SK-N-SH treated with all-trans-retinoic acid at 6 μM for 48 hours (cell line): ENCODE results near the gene SLC29A3.

ENCODE experiments used
- ATAC-seq: fragments of 200-7000 bp; cut with Tn5 transposase; 3 replicates; pipeline ENCODE4 v1.9.1; 2020; ENCODE audit warnings: mild to moderate bottlenecking, moderate library complexity
- BACH2 ChIP-seq: fragments of 250-450 bp; sonication (Bioruptor Pico); IDR thresholded peaks from 2 replicates; pipeline ENCODE4 v1.9.0; 2021; ENCODE audit warnings: mild to moderate bottlenecking, borderline replicate concordance
- CREB5 ChIP-seq: fragments of 250-450 bp; sonication (Bioruptor Pico); IDR thresholded peaks from 2 replicates; pipeline ENCODE4 v1.5.1; 2020; ENCODE audit warnings: low read depth, mild to moderate bottlenecking, moderate library complexity
- ESRRG ChIP-seq: fragments of 250-450 bp; sonication (Bioruptor Pico); IDR thresholded peaks from 2 replicates; pipeline ENCODE4 v1.6.1; 2021; ENCODE audit warnings: mild to moderate bottlenecking
- GLIS3 ChIP-seq: fragments of 250-450 bp; sonication (Bioruptor Pico); IDR thresholded peaks from 2 replicates; pipeline ENCODE4 v1.5.0; 2020; ENCODE audit warnings: mild to moderate bottlenecking, moderate library complexity
- ISL1 ChIP-seq: fragments of 250-450 bp; sonication (Bioruptor Pico); IDR thresholded peaks from 2 replicates; pipeline ENCODE4 v2.1.2; 2022; ENCODE audit warnings: mild to moderate bottlenecking, moderate library complexity
- POU6F1 ChIP-seq: fragments of 250-450 bp; sonication (Bioruptor Pico); IDR thresholded peaks from 2 replicates; pipeline ENCODE4 v1.8.0; 2021; ENCODE audit warnings: low read depth, mild to moderate bottlenecking, moderate library complexity, borderline replicate concordance
- PPARA ChIP-seq: fragments of 250-450 bp; sonication (Bioruptor Pico); IDR thresholded peaks from 2 replicates; pipeline ENCODE4 v1.5.0; 2020; ENCODE audit warnings: mild to moderate bottlenecking, borderline replicate concordance
- RARB ChIP-seq: fragments of 250-450 bp; sonication (Bioruptor Pico); IDR thresholded peaks from 2 replicates; pipeline ENCODE4 v1.8.0; 2021; ENCODE audit warnings: mild to moderate bottlenecking, moderate library complexity
- SNAI2 ChIP-seq: fragments of 250-450 bp; sonication (Bioruptor Pico); IDR thresholded peaks from 2 replicates; pipeline ENCODE4 v1.5.0; 2020; ENCODE audit warnings: mild to moderate bottlenecking, moderate library complexity
- TCF4 ChIP-seq: fragments of 250-450 bp; sonication (Bioruptor Pico); IDR thresholded peaks from 2 replicates; pipeline ENCODE4 v1.8.0; 2021; ENCODE audit warnings: mild to moderate bottlenecking, moderate library complexity, borderline replicate concordance
- TOX ChIP-seq: fragments of 250-450 bp; sonication (Bioruptor Pico); IDR thresholded peaks from 2 replicates; pipeline ENCODE4 v1.8.0; 2021; ENCODE audit warnings: mild to moderate bottlenecking, moderate library complexity, borderline replicate concordance
- TSHZ2 ChIP-seq: fragments of 250-450 bp; sonication (Bioruptor Pico); IDR thresholded peaks from 2 replicates; pipeline ENCODE4 v1.5.0; 2020; ENCODE audit warnings: mild to moderate bottlenecking, moderate library complexity
- ZC3H10 ChIP-seq: fragments of 250-450 bp; sonication (Bioruptor Pico); IDR thresholded peaks from 2 replicates; pipeline ENCODE4 v1.5.1; 2021; ENCODE audit warnings: mild to moderate bottlenecking, moderate library complexity
- ZFP3 ChIP-seq: fragments of 250-450 bp; sonication (Bioruptor Pico); IDR thresholded peaks from 2 replicates; pipeline ENCODE4 v1.5.0; 2020; ENCODE audit warnings: mild to moderate bottlenecking, moderate library complexity
- ZFP30 ChIP-seq: fragments of 450-650 bp; formaldehyde crosslinking; IDR thresholded peaks from 2 replicates; pipeline ENCODE4 v1.5.0; 2022; ENCODE audit warnings: mild to moderate bottlenecking, moderate library complexity
- ZNF565 ChIP-seq: fragments of 450-650 bp; formaldehyde crosslinking; conservative IDR thresholded peaks from 2 replicates; pipeline ENCODE4 v1.5.0; 2020; ENCODE audit warnings: low read depth, mild to moderate bottlenecking, moderate library complexity
- ZNF8 ChIP-seq: fragments of 450-650 bp; formaldehyde crosslinking; IDR thresholded peaks from 2 replicates; pipeline ENCODE4 v1.5.0; 2020; ENCODE audit warnings: mild to moderate bottlenecking, moderate library complexity
- TF ChIP-seq, protein P1 (sequence below): fragments of 250-450 bp; sonication (Bioruptor Pico); IDR thresholded peaks from 2 replicates; pipeline ENCODE4 v1.8.0; 2020; ENCODE audit warnings: mild to moderate bottlenecking, moderate library complexity, borderline replicate concordance

SLC29A3 gene

GRCh38 chr10:71279590-71280170 is 39.4 kb upstream of the SLC29A3 start:
- ATAC-seq: no peak
- TF ChIP-seq POU6F1: no peak

GRCh38 chr10:71280216-71280615 is 38.8 kb upstream of the SLC29A3 start:
- ATAC-seq: no peak
- TF ChIP-seq ZFP30 (CRISPR knock-in tag) (no peak), CREB5 (CRISPR knock-in tag) (no peak), PPARA (CRISPR knock-in tag) (no peak), TOX (CRISPR knock-in tag) (no peak), TSHZ2 (CRISPR knock-in tag) (no peak), GLIS3 (CRISPR knock-in tag) (no peak), ISL1 (no peak), ZNF8 (CRISPR knock-in tag) (no peak), TCF4 (CRISPR knock-in tag) (no peak), ESRRG (no peak), SNAI2 (no peak), ZC3H10 (CRISPR knock-in tag) (no peak), BACH2 (CRISPR knock-in tag) (no peak), ZFP3 (CRISPR knock-in tag) (no peak), RARB (CRISPR knock-in tag) (no peak)
- TF ChIP-seq, protein P1, sequence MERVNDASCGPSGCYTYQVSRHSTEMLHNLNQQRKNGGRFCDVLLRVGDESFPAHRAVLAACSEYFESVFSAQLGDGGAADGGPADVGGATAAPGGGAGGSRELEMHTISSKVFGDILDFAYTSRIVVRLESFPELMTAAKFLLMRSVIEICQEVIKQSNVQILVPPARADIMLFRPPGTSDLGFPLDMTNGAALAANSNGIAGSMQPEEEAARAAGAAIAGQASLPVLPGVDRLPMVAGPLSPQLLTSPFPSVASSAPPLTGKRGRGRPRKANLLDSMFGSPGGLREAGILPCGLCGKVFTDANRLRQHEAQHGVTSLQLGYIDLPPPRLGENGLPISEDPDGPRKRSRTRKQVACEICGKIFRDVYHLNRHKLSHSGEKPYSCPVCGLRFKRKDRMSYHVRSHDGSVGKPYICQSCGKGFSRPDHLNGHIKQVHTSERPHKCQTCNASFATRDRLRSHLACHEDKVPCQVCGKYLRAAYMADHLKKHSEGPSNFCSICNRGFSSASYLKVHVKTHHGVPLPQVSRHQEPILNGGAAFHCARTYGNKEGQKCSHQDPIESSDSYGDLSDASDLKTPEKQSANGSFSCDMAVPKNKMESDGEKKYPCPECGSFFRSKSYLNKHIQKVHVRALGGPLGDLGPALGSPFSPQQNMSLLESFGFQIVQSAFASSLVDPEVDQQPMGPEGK (CRISPR knock-in tag): no peak
- TF ChIP-seq, all 23 proteins: peak for 0

- no peak for ATAC-seq
- TF ChIP-seq ZNF565 (CRISPR knock-in tag): no peak
- TF ChIP-seq TSHZ2 (CRISPR knock-in tag): no peak
- no peak for TF ChIP-seq RARB (CRISPR knock-in tag)
- no peak for TF ChIP-seq BACH2 (CRISPR knock-in tag)
- no peak for TF ChIP-seq ZC3H10 (CRISPR knock-in tag)
Observed at GRCh38 chr10:71280825-71281224, 38.2 kb upstream of the SLC29A3 start.
